ENCODE measurements around the gene USP20. TPM values are rescaled to one million over a fixed set of nuclear protein-coding genes. Genes with fewer than 3 reads are reported as not detected.
"Not testable (repeated sequence)": the region's sequence is repeated elsewhere in the genome, so short reads cannot be mapped to it uniquely, and the experiment has no call there.

Gene USP20
- total RNA-seq (ENCODE audit: low replicate concordance) = 37.8 and 39.2 TPM in 2 replicates
- long read RNA-seq, partial matches to known transcripts = 6 of 10 reads
- long read RNA-seq, other reads (novel, unspliced or antisense) = 4 of 10 reads

DNA sequence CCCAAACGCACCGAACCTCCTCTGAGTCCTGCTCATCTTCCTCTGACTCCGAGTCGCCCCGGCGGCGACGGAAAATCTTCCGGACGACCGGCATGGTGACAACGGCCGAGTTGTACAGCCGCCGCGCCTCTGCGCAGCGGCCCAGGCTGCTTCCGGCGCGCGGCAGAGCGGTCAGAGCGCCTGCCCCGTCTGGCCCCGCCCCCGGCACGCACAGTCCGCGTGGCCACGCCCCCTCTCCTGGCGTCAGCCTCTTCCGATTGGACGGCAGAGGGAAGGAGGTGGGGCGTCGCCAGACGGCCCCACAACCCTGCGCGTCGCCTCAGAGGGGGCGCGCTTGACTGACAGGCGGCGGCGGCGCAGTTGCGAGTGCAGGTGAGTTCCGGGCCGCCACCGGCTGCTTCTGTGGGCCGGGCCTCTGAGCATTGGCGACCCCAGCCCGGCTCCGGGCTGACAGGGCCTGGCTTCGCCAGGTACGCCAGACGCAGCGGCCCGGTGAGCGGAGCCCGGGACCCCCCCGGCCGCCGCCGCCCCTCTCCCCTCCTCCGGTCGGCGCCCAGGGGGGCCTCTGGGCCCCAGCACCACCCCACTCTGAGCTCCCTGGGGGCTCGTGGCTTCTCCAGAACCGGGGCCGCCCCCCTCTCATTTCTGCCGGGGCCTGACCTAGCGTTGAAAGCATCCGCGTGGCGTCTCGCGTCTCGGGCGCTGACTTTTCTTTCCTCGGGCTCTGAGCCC lies at the start of gene USP20, which contains the start of gene C9orf78:
TSS of gene USP20 (plus strand) at position 331 of the 732 bp plus-strand sequence. CDS start 17,098 bp downstream, outside the sequence.
TSS of gene C9orf78 (minus strand) at position 148 of the 732 bp plus-strand sequence. CDS start at position 94, 54 bp downstream.
- H3K27me3 Mint-ChIP-seq = no peaks in the 10 kb centered on the region
- TF ChIP-seq, protein P1, sequence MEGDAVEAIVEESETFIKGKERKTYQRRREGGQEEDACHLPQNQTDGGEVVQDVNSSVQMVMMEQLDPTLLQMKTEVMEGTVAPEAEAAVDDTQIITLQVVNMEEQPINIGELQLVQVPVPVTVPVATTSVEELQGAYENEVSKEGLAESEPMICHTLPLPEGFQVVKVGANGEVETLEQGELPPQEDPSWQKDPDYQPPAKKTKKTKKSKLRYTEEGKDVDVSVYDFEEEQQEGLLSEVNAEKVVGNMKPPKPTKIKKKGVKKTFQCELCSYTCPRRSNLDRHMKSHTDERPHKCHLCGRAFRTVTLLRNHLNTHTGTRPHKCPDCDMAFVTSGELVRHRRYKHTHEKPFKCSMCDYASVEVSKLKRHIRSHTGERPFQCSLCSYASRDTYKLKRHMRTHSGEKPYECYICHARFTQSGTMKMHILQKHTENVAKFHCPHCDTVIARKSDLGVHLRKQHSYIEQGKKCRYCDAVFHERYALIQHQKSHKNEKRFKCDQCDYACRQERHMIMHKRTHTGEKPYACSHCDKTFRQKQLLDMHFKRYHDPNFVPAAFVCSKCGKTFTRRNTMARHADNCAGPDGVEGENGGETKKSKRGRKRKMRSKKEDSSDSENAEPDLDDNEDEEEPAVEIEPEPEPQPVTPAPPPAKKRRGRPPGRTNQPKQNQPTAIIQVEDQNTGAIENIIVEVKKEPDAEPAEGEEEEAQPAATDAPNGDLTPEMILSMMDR (conservative IDR thresholded peaks at IDR 0.05) = no peak
- DNase-seq (ENCODE audit: extremely low spot score, unreplicated experiment) = peak; percentile 99
- H3K36me3 Mint-ChIP-seq = peaks cover 3% of the 10 kb centered on the region
- H3K4me1 Mint-ChIP-seq (ENCODE audit: unreplicated experiment) = peaks cover 27% of the 10 kb centered on the region
- H3K4me3 Mint-ChIP-seq = peak within 1 kb of the TSS; percentile 99
- no peaks in the 10 kb centered on the region for H3K9me3 Mint-ChIP-seq
- H3K27ac Mint-ChIP-seq = peak within 1 kb of the TSS; percentile 95

DNA sequence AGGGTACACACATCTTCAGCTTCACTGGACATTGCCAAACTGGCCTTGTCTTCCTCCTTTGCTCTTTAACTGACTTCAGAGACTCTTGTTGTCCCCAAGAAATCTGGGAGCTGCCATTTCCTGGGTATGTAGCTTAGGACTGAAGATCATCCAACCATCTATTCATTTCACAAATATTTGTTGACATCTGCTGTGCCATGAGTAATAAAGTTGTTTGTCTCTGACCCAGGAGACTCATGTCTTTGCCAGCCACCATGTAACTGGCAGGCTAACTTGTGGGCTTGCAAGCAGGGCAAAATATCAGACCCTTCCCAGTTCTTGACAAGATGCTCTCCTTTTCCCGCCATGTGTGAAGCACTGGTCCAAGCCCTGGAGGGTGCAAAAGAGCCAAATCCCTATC lies 49.4 kb upstream of the USP20 start:
- no peaks in the 10 kb centered on the region for H3K9me3 Mint-ChIP-seq
- no peak for DNase-seq (ENCODE audit: extremely low spot score, unreplicated experiment)
- TF ChIP-seq, protein P1 (conservative IDR thresholded peaks at IDR 0.05) = no peak
- peaks cover 6% of the 10 kb centered on the region for H3K4me1 Mint-ChIP-seq (ENCODE audit: unreplicated experiment)
- H3K36me3 Mint-ChIP-seq = no peaks in the 10 kb centered on the region
- H3K27ac Mint-ChIP-seq = no peak overlapping the region
- H3K4me3 Mint-ChIP-seq = no peak overlapping the region
- H3K27me3 Mint-ChIP-seq = peaks cover 40% of the 10 kb centered on the region

DNA sequence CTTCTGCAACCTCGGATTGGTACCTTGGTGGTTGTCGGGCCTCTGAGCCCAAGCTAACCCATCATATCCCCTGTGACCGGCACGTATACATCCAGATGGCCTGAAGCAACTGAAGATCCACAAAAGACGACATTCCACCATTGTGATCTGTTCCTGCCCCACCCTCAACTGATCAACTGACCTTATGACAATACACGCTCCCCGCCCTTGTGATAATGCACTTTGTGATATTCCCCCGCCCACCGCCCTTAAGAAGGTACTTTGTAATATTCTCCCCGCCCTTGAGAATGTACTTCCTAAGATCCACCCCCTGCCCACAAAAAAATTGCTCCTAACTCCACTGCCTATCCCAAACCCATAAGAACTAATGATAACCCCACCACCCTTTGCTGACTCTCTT lies 48.8 kb upstream of the USP20 start:
- TF ChIP-seq, protein P1 (conservative IDR thresholded peaks at IDR 0.05) = no peak
- H3K9me3 Mint-ChIP-seq = no peaks in the 10 kb centered on the region
- no peak overlapping the region for H3K4me3 Mint-ChIP-seq
- peaks cover 6% of the 10 kb centered on the region for H3K4me1 Mint-ChIP-seq (ENCODE audit: unreplicated experiment)
- H3K27me3 Mint-ChIP-seq = peaks cover 40% of the 10 kb centered on the region
- no peak for DNase-seq (ENCODE audit: extremely low spot score, unreplicated experiment)
- H3K36me3 Mint-ChIP-seq = no peaks in the 10 kb centered on the region
- H3K27ac Mint-ChIP-seq = no peak overlapping the region

DNA sequence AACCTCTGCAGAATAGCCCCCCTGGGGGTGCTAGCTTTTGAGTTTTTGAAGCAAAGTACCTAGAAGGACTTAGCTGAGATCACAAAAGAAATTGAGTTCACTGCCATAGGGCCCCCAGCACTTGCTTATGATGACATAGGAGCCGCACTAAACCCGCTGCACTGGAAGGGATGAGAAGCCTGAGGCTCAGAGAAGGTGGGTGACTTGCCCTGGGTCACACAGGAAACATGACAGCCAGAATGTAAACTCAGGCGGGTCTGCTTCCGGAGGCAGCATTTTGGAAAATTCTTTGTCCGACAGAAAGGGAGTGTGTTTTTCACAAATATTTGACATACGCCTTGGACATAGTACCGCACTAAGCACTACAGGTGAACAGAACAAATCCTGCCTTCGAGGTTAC lies 40.7 kb upstream of the USP20 start:
- Mint-ChIP-seq H3K27me3 (peaks cover 29% of the 10 kb centered on the region), H3K4me3 (no peak overlapping the region), H3K36me3 (no peaks in the 10 kb centered on the region), H3K27ac (no peak overlapping the region), H3K4me1 (ENCODE audit: unreplicated experiment) (no peaks in the 10 kb centered on the region), H3K9me3 (no peaks in the 10 kb centered on the region)
- DNase-seq (ENCODE audit: extremely low spot score, unreplicated experiment) = no peak
- TF ChIP-seq, protein P1 (conservative IDR thresholded peaks at IDR 0.05) = no peak

DNA sequence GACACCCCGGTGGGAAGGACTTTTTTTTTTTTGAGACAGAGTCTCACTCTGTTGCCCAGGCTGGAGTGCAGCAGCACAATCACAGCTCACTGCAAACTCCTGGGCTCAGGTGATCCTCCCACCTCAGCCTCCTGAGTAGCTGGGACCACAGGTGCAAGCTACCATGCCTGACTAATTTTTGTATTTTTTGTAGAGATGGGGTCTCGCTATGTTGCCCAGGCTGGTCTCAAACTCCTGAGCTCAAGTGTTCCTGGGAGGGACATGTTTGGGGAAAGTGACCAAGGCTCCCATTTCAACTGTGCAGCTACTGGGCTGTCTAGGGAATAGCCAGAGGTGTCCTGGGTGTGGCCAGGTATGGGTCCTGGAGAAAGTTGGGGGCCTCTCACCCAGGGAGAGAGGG lies 39.2 kb upstream of the USP20 start:
- not testable (repeated sequence) for DNase-seq (ENCODE audit: extremely low spot score, unreplicated experiment); H3K4me1 Mint-ChIP-seq (ENCODE audit: unreplicated experiment); H3K9me3 Mint-ChIP-seq; H3K27ac Mint-ChIP-seq; H3K4me3 Mint-ChIP-seq; H3K36me3 Mint-ChIP-seq
- H3K27me3 Mint-ChIP-seq = peaks cover 23% of the 10 kb centered on the region

DNA sequence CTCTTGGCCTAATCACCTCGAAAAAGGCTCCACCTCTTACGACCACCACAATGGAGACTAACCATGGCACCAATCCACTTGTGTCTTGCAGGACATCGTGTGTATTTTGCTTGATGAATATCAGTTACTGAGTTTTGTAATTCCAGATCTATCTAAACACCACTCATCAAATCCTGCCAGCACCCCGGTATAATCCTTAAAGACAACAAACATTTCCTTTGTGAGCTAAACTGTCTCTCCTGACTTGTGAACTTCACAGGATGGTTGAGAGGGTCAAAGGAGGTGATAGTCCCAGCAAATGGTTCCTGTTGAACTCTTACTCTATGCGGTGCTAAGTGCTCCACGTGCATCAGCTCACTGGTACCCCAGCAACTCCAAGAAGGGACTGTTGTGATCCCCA lies 36.3 kb upstream of the USP20 start:
- Mint-ChIP-seq H3K36me3 (no peaks in the 10 kb centered on the region), H3K27me3 (peaks cover 19% of the 10 kb centered on the region), H3K27ac (no peak overlapping the region), H3K4me1 (ENCODE audit: unreplicated experiment) (peaks cover 2% of the 10 kb centered on the region), H3K9me3 (no peaks in the 10 kb centered on the region), H3K4me3 (no peak overlapping the region)
- no peak for DNase-seq (ENCODE audit: extremely low spot score, unreplicated experiment)
- TF ChIP-seq, protein P1 (conservative IDR thresholded peaks at IDR 0.05) = no peak
